ENCODE results near the gene PLCB1. TPM values are rescaled to one million over a fixed set of nuclear protein-coding genes. Genes with fewer than 3 reads are reported as not detected.

Gene PLCB1
- total RNA-seq, 1 donor, result 13.4 TPM

GRCh38 chr20:8424010-8424409 lies 291.9 kb downstream of the PLCB1 start:
- no peaks in the 10 kb centered on the region for H3K79me2 ChIP-seq (ENCODE audit: insufficient read depth, low read length)
- no peaks in the 10 kb centered on the region for H3K36me3 ChIP-seq (ENCODE audit: insufficient read depth, low read length)
- H4K20me1 ChIP-seq (ENCODE audit: insufficient read depth, low read length), result no peaks in the 10 kb centered on the region
- no peak overlapping the region for H3K27ac ChIP-seq (ENCODE audit: low read depth, low read length)
- H3K9me3 ChIP-seq (ENCODE audit: low read depth, low read length), result no peaks in the 10 kb centered on the region
- no peak overlapping the region for H2AFZ ChIP-seq (ENCODE audit: low read length)
- H3K4me2 ChIP-seq (ENCODE audit: insufficient read depth, low read length), result no peak overlapping the region
- no peak for DNase-seq (ENCODE audit: insufficient read length, low spot score, missing footprints)
- TF ChIP-seq CTCF (IDR thresholded peaks at IDR 0.05; ENCODE audit: extremely low read depth, low read depth, low read length), result no peak
- H3K4me3 ChIP-seq (ENCODE audit: insufficient read depth, low read length), result no peak overlapping the region
- H3K4me1 ChIP-seq (ENCODE audit: insufficient read depth, low read length), result no peaks in the 10 kb centered on the region
- H3K27me3 ChIP-seq (ENCODE audit: insufficient read depth, low read length), result no peaks in the 10 kb centered on the region

- no peak for DNase-seq (ENCODE audit: insufficient read length, low spot score, missing footprints)
Measured at GRCh38 chr20:8425016-8425415, 292.9 kb downstream of the PLCB1 start.

GRCh38 chr20:8425802-8426201 lies 293.7 kb downstream of the PLCB1 start:
- no peaks in the 10 kb centered on the region for H3K27me3 ChIP-seq (ENCODE audit: insufficient read depth, low read length)
- no peaks in the 10 kb centered on the region for H3K4me1 ChIP-seq (ENCODE audit: insufficient read depth, low read length)
- no peak overlapping the region for H3K4me3 ChIP-seq (ENCODE audit: insufficient read depth, low read length)
- no peaks in the 10 kb centered on the region for H3K9me3 ChIP-seq (ENCODE audit: low read depth, low read length)
- no peaks in the 10 kb centered on the region for H3K36me3 ChIP-seq (ENCODE audit: insufficient read depth, low read length)
- H3K79me2 ChIP-seq (ENCODE audit: insufficient read depth, low read length), result no peaks in the 10 kb centered on the region
- no peak overlapping the region for H3K4me2 ChIP-seq (ENCODE audit: insufficient read depth, low read length)
- H3K27ac ChIP-seq (ENCODE audit: low read depth, low read length), result no peak overlapping the region
- H4K20me1 ChIP-seq (ENCODE audit: insufficient read depth, low read length), result no peaks in the 10 kb centered on the region
- H2AFZ ChIP-seq (ENCODE audit: low read length), result no peak overlapping the region
- DNase-seq (ENCODE audit: insufficient read length, low spot score, missing footprints), result no peak
- TF ChIP-seq CTCF (IDR thresholded peaks at IDR 0.05; ENCODE audit: extremely low read depth, low read depth, low read length), result no peak

More at GRCh38 chr20:8425016-8425415, 292.9 kb downstream of the PLCB1 start:
- Histone ChIP-seq H3K27me3 (ENCODE audit: insufficient read depth, low read length) (no peaks in the 10 kb centered on the region), H3K4me1 (ENCODE audit: insufficient read depth, low read length) (no peaks in the 10 kb centered on the region), H2AFZ (ENCODE audit: low read length) (no peak overlapping the region), H4K20me1 (ENCODE audit: insufficient read depth, low read length) (no peaks in the 10 kb centered on the region), H3K36me3 (ENCODE audit: insufficient read depth, low read length) (no peaks in the 10 kb centered on the region), H3K4me3 (ENCODE audit: insufficient read depth, low read length) (no peak overlapping the region), H3K79me2 (ENCODE audit: insufficient read depth, low read length) (no peaks in the 10 kb centered on the region), H3K4me2 (ENCODE audit: insufficient read depth, low read length) (no peak overlapping the region), H3K27ac (ENCODE audit: low read depth, low read length) (no peak overlapping the region), H3K9me3 (ENCODE audit: low read depth, low read length) (no peaks in the 10 kb centered on the region)
- TF ChIP-seq CTCF (IDR thresholded peaks at IDR 0.05; ENCODE audit: extremely low read depth, low read depth, low read length), result no peak

GRCh38 chr20:8427419-8428040 lies 295.5 kb downstream of the PLCB1 start:
- Histone ChIP-seq H3K4me1 (ENCODE audit: insufficient read depth, low read length) (no peaks in the 10 kb centered on the region), H3K9me3 (ENCODE audit: low read depth, low read length) (no peaks in the 10 kb centered on the region), H3K79me2 (ENCODE audit: insufficient read depth, low read length) (no peaks in the 10 kb centered on the region), H4K20me1 (ENCODE audit: insufficient read depth, low read length) (no peaks in the 10 kb centered on the region), H3K4me3 (ENCODE audit: insufficient read depth, low read length) (no peak overlapping the region), H3K27me3 (ENCODE audit: insufficient read depth, low read length) (no peaks in the 10 kb centered on the region), H3K36me3 (ENCODE audit: insufficient read depth, low read length) (no peaks in the 10 kb centered on the region), H2AFZ (ENCODE audit: low read length) (no peak overlapping the region), H3K27ac (ENCODE audit: low read depth, low read length) (no peak overlapping the region), H3K4me2 (ENCODE audit: insufficient read depth, low read length) (no peak overlapping the region)
- no peak for DNase-seq (ENCODE audit: insufficient read length, low spot score, missing footprints)
- no peak for TF ChIP-seq CTCF (IDR thresholded peaks at IDR 0.05; ENCODE audit: extremely low read depth, low read depth, low read length)
